ENCODE data around the gene INHBE.
"Not testable (repeated sequence)": the region's sequence is repeated elsewhere in the genome, so short reads cannot be mapped to it uniquely, and the experiment has no call there.

INHBE gene

GRCh38 chr12:57454566-57455373, at the start of gene INHBE:
Gene INHBE (plus strand): TSS chr12:57455307. CDS start chr12:57455537, 230 bp downstream.
- DNase-seq = no peak

- no peak for DNase-seq
Measured at GRCh38 chr12:57410534-57410933, 44.6 kb upstream of the INHBE start.

GRCh38 chr12:57414160-57414559, 40.9 kb upstream of the INHBE start:
- not testable (repeated sequence) for DNase-seq

GRCh38 chr12:57415088-57415487, 40.0 kb upstream of the INHBE start:
- DNase-seq = no peak

- DNase-seq = no peak
Measured at GRCh38 chr12:57416039-57416996, 38.8 kb upstream of the INHBE start.

GRCh38 chr12:57418255-57418654, 36.9 kb upstream of the INHBE start:
- no peak for DNase-seq

- no peak for DNase-seq
Measured at GRCh38 chr12:57419495-57419894, 35.6 kb upstream of the INHBE start.

GRCh38 chr12:57420482-57420881, 34.6 kb upstream of the INHBE start:
- no peak for DNase-seq

- DNase-seq = not testable (repeated sequence)
Measured at GRCh38 chr12:57426948-57427347, 28.2 kb upstream of the INHBE start.

- DNase-seq = no peak
Measured at GRCh38 chr12:57428965-57429364, 26.1 kb upstream of the INHBE start.

GRCh38 chr12:57429473-57430111, 25.5 kb upstream of the INHBE start:
- no peak for DNase-seq

GRCh38 chr12:57430112-57430930, 24.8 kb upstream of the INHBE start:
- no peak for DNase-seq

GRCh38 chr12:57430931-57431566, 24.1 kb upstream of the INHBE start, which contains the start of gene R3HDM2:
Gene R3HDM2 (minus strand): TSS chr12:57431043. CDS start chr12:57310428, 120,615 bp downstream.
- peak; percentile 95 to 96 for DNase-seq

GRCh38 chr12:57431654-57432188, 23.4 kb upstream of the INHBE start:
- DNase-seq = no peak

- no peak for DNase-seq
Measured at GRCh38 chr12:57433370-57433769, 21.7 kb upstream of the INHBE start.

GRCh38 chr12:57434517-57435223, 20.4 kb upstream of the INHBE start, which contains the start of gene INHBC:
Gene INHBC (plus strand): TSS chr12:57434784. CDS start chr12:57434887, 103 bp downstream.
- no peak for DNase-seq

- no peak for DNase-seq
Measured at GRCh38 chr12:57435293-57435692, 19.8 kb upstream of the INHBE start.

GRCh38 chr12:57438400-57438799, 16.7 kb upstream of the INHBE start:
- DNase-seq = no peak

- no peak for DNase-seq
Measured at GRCh38 chr12:57439762-57440266, 15.3 kb upstream of the INHBE start.

GRCh38 chr12:57441393-57441792, 13.7 kb upstream of the INHBE start:
- DNase-seq = not testable (repeated sequence)
